WTC11 (cell line): ENCODE data around the gene OGFR.

Source experiments
- AFF4 ChIP-seq: sonication (generic); formaldehyde crosslinking; IDR thresholded peaks from 2 replicates; pipeline ENCODE4 v1.8.1; 2023; ENCODE audit warnings: mild to moderate bottlenecking, missing genetic modification reagents, borderline replicate concordance
- ATF1 ChIP-seq: sonication (generic); formaldehyde crosslinking; IDR thresholded peaks from 2 replicates; pipeline ENCODE4 v1.8.1; 2023; ENCODE audit warnings: mild to moderate bottlenecking, moderate library complexity, missing genetic modification reagents
- CREB1 ChIP-seq: sonication (generic); formaldehyde crosslinking; IDR thresholded peaks from 2 replicates; pipeline ENCODE4 v1.8.0; 2023; ENCODE audit warnings: mild to moderate bottlenecking, missing genetic modification reagents
- CTCF ChIP-seq: fragments of 200-600 bp; IDR thresholded peaks from 2 replicates; pipeline ENCODE4 v1.8.0; 2022; ENCODE audit warnings: antibody characterized with exemption
- FOXJ3 ChIP-seq: sonication (generic); formaldehyde crosslinking; IDR thresholded peaks from 2 replicates; pipeline ENCODE4 v1.9.0; 2021; ENCODE audit warnings: missing genetic modification reagents, mild to moderate bottlenecking, borderline replicate concordance
- FOXP1 ChIP-seq: sonication (generic); formaldehyde crosslinking; IDR thresholded peaks from 2 replicates; pipeline ENCODE4 v1.8.0; 2022; ENCODE audit warnings: missing genetic modification reagents, mild to moderate bottlenecking, moderate library complexity, borderline replicate concordance
- NFYB ChIP-seq: sonication (generic); formaldehyde crosslinking; conservative IDR thresholded peaks from 2 replicates; pipeline ENCODE4 v1.8.0; 2022; ENCODE audit warnings: low read depth, missing genetic modification reagents
- OVOL2 ChIP-seq: fragments of 250-450 bp; sonication (Bioruptor Pico); IDR thresholded peaks from 2 replicates; pipeline ENCODE4 v1.9.0; 2021; ENCODE audit warnings: mild to moderate bottlenecking, borderline replicate concordance
- ZBTB43 ChIP-seq: sonication (generic); formaldehyde crosslinking; IDR thresholded peaks from 2 replicates; pipeline ENCODE4 v1.8.1; 2023; ENCODE audit warnings: mild to moderate bottlenecking, missing genetic modification reagents
- ZNF138 ChIP-seq: sonication (generic); formaldehyde crosslinking; conservative IDR thresholded peaks from 2 replicates; pipeline ENCODE4 v1.8.1; 2022; ENCODE audit warnings: mild to moderate bottlenecking, moderate library complexity, missing genetic modification reagents
- ZNF671 ChIP-seq: fragments of 250-450 bp; sonication (Bioruptor Pico); IDR thresholded peaks from 2 replicates; pipeline ENCODE4 v1.8.0; 2021; ENCODE audit warnings: mild to moderate bottlenecking

GRCh38 chr20:62817975-62818591, 13.4 kb downstream of the OGFR start:
- TF ChIP-seq OVOL2 (CRISPR knock-in tag) (no peak), CTCF (no peak), CREB1 (no peak), ATF1 (CRISPR knock-in tag) (no peak), ZBTB43 (CRISPR knock-in tag) (no peak), FOXJ3 (no peak), FOXP1 (CRISPR knock-in tag) (no peak), NFYB (CRISPR knock-in tag) (no peak), AFF4 (CRISPR knock-in tag) (no peak), ZNF138 (CRISPR knock-in tag) (no peak), ZNF671 (CRISPR knock-in tag) (no peak)
